Astrocyte (in vitro differentiated cells and primary cell): Measurements from ENCODE around the gene PGPEP1. TPM values are rescaled to one million over a fixed set of nuclear protein-coding genes. Genes with fewer than 3 reads are reported as not detected.

Source experiments
- DNase-seq: peaks from one replicate; pipeline ENCODE4 v3.0.0-alpha.2; 2010; ENCODE audit warnings: low read depth
- FAIRE-seq: peaks from 2 replicates; lab custom pipeline; 2011; peaks lifted over from hg19 to GRCh38; lab: Jason Lieb, UNC
- H2AFZ ChIP-seq: 2 replicates; pipeline ENCODE4 v1.6.0; 2012; ENCODE audit warnings: low read depth, low read length, inconsistent platforms
- H3K27ac ChIP-seq: 2 replicates; pipeline ENCODE4 v1.5.1; 2011; ENCODE audit warnings: low read depth, low read length, inconsistent platforms
- H3K27me3 ChIP-seq: 2 replicates; pipeline ENCODE4 v1.6.0; 2011; ENCODE audit warnings: low read length, inconsistent platforms; ENCODE audit not compliant: insufficient read depth
- H3K36me3 ChIP-seq: 2 replicates; pipeline ENCODE4 v1.5.1; 2011; ENCODE audit warnings: low read length, inconsistent platforms; ENCODE audit not compliant: insufficient read depth
- H3K4me1 ChIP-seq: 2 replicates; pipeline ENCODE4 v1.5.1; 2011; ENCODE audit warnings: low read length, inconsistent platforms; ENCODE audit not compliant: insufficient read depth
- H3K4me2 ChIP-seq: 2 replicates; pipeline ENCODE4 v1.6.0; 2012; ENCODE audit warnings: low read length, inconsistent platforms
- H3K4me3 ChIP-seq: 2 replicates; pipeline ENCODE4 v1.5.1; 2011; ENCODE audit warnings: low read depth, mild to moderate bottlenecking, low read length, inconsistent platforms; ENCODE audit not compliant: insufficient read depth
- H3K79me2 ChIP-seq: 2 replicates; pipeline ENCODE4 v1.6.0; 2012; ENCODE audit warnings: mild to moderate bottlenecking, low read length, inconsistent platforms; ENCODE audit not compliant: insufficient read depth
- H3K9ac ChIP-seq: 2 replicates; pipeline ENCODE4 v1.6.0; 2012; ENCODE audit warnings: mild to moderate bottlenecking, low read length, inconsistent platforms
- H3K9me3 ChIP-seq: 2 replicates; pipeline ENCODE4 v1.5.1; 2012; ENCODE audit warnings: low read depth, mild to moderate bottlenecking, low read length, inconsistent platforms; ENCODE audit not compliant: insufficient read depth
- H4K20me1 ChIP-seq: 2 replicates; pipeline ENCODE4 v1.6.0; 2012; ENCODE audit warnings: low read length, inconsistent platforms; ENCODE audit not compliant: insufficient read depth
- H3K27ac Mint-ChIP-seq: one replicate; pipeline ENCODE4 v1.8.0; 2021; ENCODE audit warnings: mild to moderate bottlenecking, mixed read lengths; ENCODE audit not compliant: unreplicated experiment
- H3K27me3 Mint-ChIP-seq: one replicate; pipeline ENCODE4 v1.8.0; 2021; ENCODE audit warnings: low read depth, mixed read lengths; ENCODE audit not compliant: unreplicated experiment
- H3K36me3 Mint-ChIP-seq: one replicate; pipeline ENCODE4 v1.8.0; 2021; ENCODE audit warnings: low read depth, mixed read lengths; ENCODE audit not compliant: unreplicated experiment
- H3K4me1 Mint-ChIP-seq: one replicate; pipeline ENCODE4 v1.8.0; 2021; ENCODE audit warnings: low read depth, mixed read lengths; ENCODE audit not compliant: unreplicated experiment
- H3K4me3 Mint-ChIP-seq: one replicate; pipeline ENCODE4 v1.8.0; 2021; ENCODE audit warnings: mild to moderate bottlenecking, moderate library complexity, mixed read lengths; ENCODE audit not compliant: unreplicated experiment
- H3K9me3 Mint-ChIP-seq: one replicate; pipeline ENCODE4 v1.8.0; 2021; ENCODE audit warnings: mild to moderate bottlenecking, mixed read lengths; ENCODE audit not compliant: unreplicated experiment
- CTCF ChIP-seq: IDR thresholded peaks from 2 replicates; pipeline ENCODE4 v1.5.1; 2011; ENCODE audit warnings: low read depth, mild to moderate bottlenecking, inconsistent platforms, low read length, moderate library complexity; ENCODE audit not compliant: insufficient read depth
- EZH2 ChIP-seq: IDR thresholded peaks from 2 replicates; pipeline ENCODE4 v1.6.1; 2012; ENCODE audit warnings: mild to moderate bottlenecking, low read length, inconsistent platforms; ENCODE audit not compliant: insufficient read depth
- total RNA-seq: library from RNA; stranded (reverse); gene quantifications from 2 replicates; pipeline ENCODE4 v1.2.1, GENCODE V29; 2021

PGPEP1 gene
- total RNA-seq, 1 donor from 2014 or later: 28.4 TPM

GRCh38 chr19:18306209-18306887 lies 34.0 kb upstream of the PGPEP1 start:
- DNase-seq (no peak), FAIRE-seq (no peak)
- Mint-ChIP-seq H3K4me3 (no peak overlapping the region), H3K27ac (peak overlapping the region; percentile 43), H3K4me1 (peaks cover 19% of the 10 kb centered on the region), H3K27me3 (no peaks in the 10 kb centered on the region), H3K36me3 (peaks cover 2% of the 10 kb centered on the region), H3K9me3 (no peaks in the 10 kb centered on the region)
- Histone ChIP-seq H4K20me1 (no peaks in the 10 kb centered on the region), H3K4me3 (no peak overlapping the region), H3K27ac (no peak overlapping the region), H3K4me2 (no peak overlapping the region), H3K9me3 (no peaks in the 10 kb centered on the region), H3K4me1 (peaks cover 21% of the 10 kb centered on the region), H2AFZ (no peak overlapping the region), H3K79me2 (no peaks in the 10 kb centered on the region), H3K9ac (no peak overlapping the region), H3K27me3 (no peaks in the 10 kb centered on the region), H3K36me3 (peaks cover 2% of the 10 kb centered on the region)
- no peak for TF ChIP-seq CTCF
- TF ChIP-seq EZH2: no peak

GRCh38 chr19:18306888-18307260 lies 33.5 kb upstream of the PGPEP1 start:
- Histone ChIP-seq H3K4me2 (no peak overlapping the region), H2AFZ (no peak overlapping the region), H4K20me1 (no peaks in the 10 kb centered on the region), H3K4me1 (peaks cover 21% of the 10 kb centered on the region), H3K79me2 (no peaks in the 10 kb centered on the region), H3K27ac (no peak overlapping the region), H3K9me3 (no peaks in the 10 kb centered on the region), H3K4me3 (no peak overlapping the region), H3K9ac (no peak overlapping the region), H3K36me3 (peaks cover 2% of the 10 kb centered on the region), H3K27me3 (no peaks in the 10 kb centered on the region)
- no peak for FAIRE-seq
- H3K36me3 Mint-ChIP-seq: peaks cover 2% of the 10 kb centered on the region
- peaks cover 19% of the 10 kb centered on the region for H3K4me1 Mint-ChIP-seq
- TF ChIP-seq EZH2 (no peak), CTCF (no peak)
- no peak overlapping the region for H3K4me3 Mint-ChIP-seq
- H3K27ac Mint-ChIP-seq: peak overlapping the region; percentile 43
- no peaks in the 10 kb centered on the region for H3K27me3 Mint-ChIP-seq
- no peaks in the 10 kb centered on the region for H3K9me3 Mint-ChIP-seq
- no peak for DNase-seq

DNA sequence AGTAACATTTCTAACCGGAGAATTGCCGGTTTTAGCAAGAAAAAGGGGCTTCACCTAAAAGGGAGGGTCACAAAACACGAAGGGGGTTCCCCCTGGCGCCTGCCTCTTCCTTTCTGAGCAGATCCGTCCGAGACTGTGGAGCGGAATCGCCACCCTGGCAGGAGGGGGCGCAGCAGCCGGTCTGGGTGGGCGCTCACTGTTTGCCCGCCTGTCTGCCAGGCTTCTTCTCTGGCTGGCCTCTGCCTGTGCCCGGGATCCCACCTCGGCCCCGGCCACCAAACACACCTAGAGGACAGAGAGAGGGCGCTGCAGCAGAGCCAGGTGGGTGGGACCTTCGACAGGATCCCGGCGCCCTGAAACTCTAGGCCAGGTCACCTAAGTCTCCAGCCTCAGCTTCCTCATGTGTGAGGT lies 33.1 kb upstream of the PGPEP1 start:
- Histone ChIP-seq H3K27ac (no peak overlapping the region), H3K9me3 (no peaks in the 10 kb centered on the region), H3K36me3 (peaks cover 2% of the 10 kb centered on the region), H3K27me3 (no peaks in the 10 kb centered on the region), H3K9ac (no peak overlapping the region), H2AFZ (no peak overlapping the region), H3K4me1 (peaks cover 21% of the 10 kb centered on the region), H3K4me2 (no peak overlapping the region), H3K4me3 (no peak overlapping the region), H4K20me1 (no peaks in the 10 kb centered on the region), H3K79me2 (no peaks in the 10 kb centered on the region)
- TF ChIP-seq EZH2 (no peak), CTCF (no peak)
- no peaks in the 10 kb centered on the region for H3K9me3 Mint-ChIP-seq
- DNase-seq (no peak), FAIRE-seq (no peak)
- peak overlapping the region; percentile 43 for H3K27ac Mint-ChIP-seq
- peaks cover 19% of the 10 kb centered on the region for H3K4me1 Mint-ChIP-seq
- peaks cover 2% of the 10 kb centered on the region for H3K36me3 Mint-ChIP-seq
- no peaks in the 10 kb centered on the region for H3K27me3 Mint-ChIP-seq
- no peak overlapping the region for H3K4me3 Mint-ChIP-seq
